Measurements from ENCODE around the gene TMEM115. TPM values are rescaled to one million over a fixed set of nuclear protein-coding genes. Genes with fewer than 3 reads are reported as not detected.

Gene TMEM115
- total RNA-seq, 1 donor from 2014 or later = 42.5 TPM

- DNase-seq = no peak
- Mint-ChIP-seq H3K9me3 (ENCODE audit: unreplicated experiment) (peaks cover 6% of the 10 kb centered on the region), H3K4me1 (ENCODE audit: low read depth, unreplicated experiment) (peaks cover 16% of the 10 kb centered on the region), H3K27ac (ENCODE audit: unreplicated experiment) (no peak overlapping the region), H3K36me3 (ENCODE audit: unreplicated experiment) (no peaks in the 10 kb centered on the region), H3K27me3 (ENCODE audit: unreplicated experiment) (peaks cover 4% of the 10 kb centered on the region), H3K4me3 (ENCODE audit: unreplicated experiment) (no peak overlapping the region)
- TF ChIP-seq CTCF (IDR thresholded peaks at IDR 0.05; ENCODE audit: partially characterized antibody, unreplicated experiment) = no peak
Observed at GRCh38 chr3:50331364-50331907, 27.9 kb downstream of the TMEM115 start.

GRCh38 chr3:50330330-50330729, 29.0 kb downstream of the TMEM115 start:
- no peak for DNase-seq
- Mint-ChIP-seq H3K4me1 (ENCODE audit: low read depth, unreplicated experiment) (peaks cover 10% of the 10 kb centered on the region), H3K4me3 (ENCODE audit: unreplicated experiment) (no peak overlapping the region), H3K27ac (ENCODE audit: unreplicated experiment) (no peak overlapping the region), H3K27me3 (ENCODE audit: unreplicated experiment) (no peaks in the 10 kb centered on the region), H3K9me3 (ENCODE audit: unreplicated experiment) (peaks cover 3% of the 10 kb centered on the region), H3K36me3 (ENCODE audit: unreplicated experiment) (no peaks in the 10 kb centered on the region)
- no peak for TF ChIP-seq CTCF (IDR thresholded peaks at IDR 0.05; ENCODE audit: partially characterized antibody, unreplicated experiment)

GRCh38 chr3:50327943-50328691, 31.2 kb downstream of the TMEM115 start, which contains the start of gene TUSC2:
Gene TUSC2, minus strand, starts transcription at chr3:50328223. Its CDS starts 124 bp downstream, at chr3:50328099.
- Mint-ChIP-seq H3K27me3 (ENCODE audit: unreplicated experiment) (peaks cover 1% of the 10 kb centered on the region), H3K36me3 (ENCODE audit: unreplicated experiment) (no peaks in the 10 kb centered on the region), H3K4me3 (ENCODE audit: unreplicated experiment) (peak within 1 kb of the TSS; percentile 88), H3K27ac (ENCODE audit: unreplicated experiment) (peak within 1 kb of the TSS; percentile 82), H3K4me1 (ENCODE audit: low read depth, unreplicated experiment) (peaks cover 6% of the 10 kb centered on the region), H3K9me3 (ENCODE audit: unreplicated experiment) (peaks cover 4% of the 10 kb centered on the region)
- peak; percentile 97 for DNase-seq
- TF ChIP-seq CTCF (IDR thresholded peaks at IDR 0.05; ENCODE audit: partially characterized antibody, unreplicated experiment) = no peak

- no peak for DNase-seq
- H3K4me3 Mint-ChIP-seq (ENCODE audit: unreplicated experiment) = peak overlapping the region; percentile 83
- H3K4me1 Mint-ChIP-seq (ENCODE audit: low read depth, unreplicated experiment) = peaks cover 6% of the 10 kb centered on the region
- peaks cover 5% of the 10 kb centered on the region for H3K9me3 Mint-ChIP-seq (ENCODE audit: unreplicated experiment)
- peaks cover 1% of the 10 kb centered on the region for H3K27me3 Mint-ChIP-seq (ENCODE audit: unreplicated experiment)
- no peaks in the 10 kb centered on the region for H3K36me3 Mint-ChIP-seq (ENCODE audit: unreplicated experiment)
- no peak for TF ChIP-seq CTCF (IDR thresholded peaks at IDR 0.05; ENCODE audit: partially characterized antibody, unreplicated experiment)
- H3K27ac Mint-ChIP-seq (ENCODE audit: unreplicated experiment) = peak overlapping the region; percentile 28
Observed at GRCh38 chr3:50327129-50327528, 32.2 kb downstream of the TMEM115 start.

- Mint-ChIP-seq H3K9me3 (ENCODE audit: unreplicated experiment) (peaks cover 5% of the 10 kb centered on the region), H3K27me3 (ENCODE audit: unreplicated experiment) (peaks cover 1% of the 10 kb centered on the region), H3K27ac (ENCODE audit: unreplicated experiment) (no peak overlapping the region), H3K4me3 (ENCODE audit: unreplicated experiment) (no peak overlapping the region), H3K4me1 (ENCODE audit: low read depth, unreplicated experiment) (peaks cover 6% of the 10 kb centered on the region), H3K36me3 (ENCODE audit: unreplicated experiment) (no peaks in the 10 kb centered on the region)
- DNase-seq = no peak
- TF ChIP-seq CTCF (IDR thresholded peaks at IDR 0.05; ENCODE audit: partially characterized antibody, unreplicated experiment) = no peak
Observed at GRCh38 chr3:50326182-50326541, 33.2 kb downstream of the TMEM115 start.
